GM12878 (cell line): ENCODE measurements around the gene POLDIP3. TPM values are rescaled to one million over a fixed set of nuclear protein-coding genes. Genes with fewer than 3 reads are reported as not detected.

Source experiments
- ATF2 ChIP-seq: IDR thresholded peaks from 2 replicates; pipeline ENCODE4 v1.6.1; 2012; ENCODE audit warnings: low read length, inconsistent platforms
- BCL11A ChIP-seq: IDR thresholded peaks from 2 replicates; pipeline ENCODE4 v1.6.1; 2011; ENCODE audit warnings: low read depth, low read length
- BHLHE40 ChIP-seq, 2 experiments: fragments of 450-650 bp in 1 of 2; IDR thresholded peaks; 2 replicates each; pipeline ENCODE4 v1.6.1; 2011 to 2017; ENCODE audit warnings: low read depth in 2 of 2, borderline replicate concordance in 1 of 2, improper control_type of control experiment in 1 of 2, low read length in 1 of 2, mild to moderate bottlenecking in 1 of 2
- CBX3 ChIP-seq: fragments of 200-600 bp; sonication (generic); IDR thresholded peaks from 2 replicates; pipeline ENCODE4 v1.6.1; 2016; ENCODE audit warnings: low read depth, borderline replicate concordance
- CHD4 ChIP-seq: fragments of 200-600 bp; sonication (generic); IDR thresholded peaks from 2 replicates; pipeline ENCODE4 v1.6.1; 2016; ENCODE audit warnings: mild to moderate bottlenecking
- EGR1 ChIP-seq, 2 experiments: IDR thresholded peaks; 1 replicate in 1 of 2; 2 replicates in 1 of 2; pipeline ENCODE4 v1.6.1; 2011 to 2012; ENCODE audit warnings: low read depth in 2 of 2, low read length in 2 of 2, borderline replicate concordance in 1 of 2, mild to moderate bottlenecking in 1 of 2, moderate library complexity in 1 of 2
- ELK1 ChIP-seq: IDR thresholded peaks from 2 replicates; pipeline ENCODE4 v1.6.1; 2012; ENCODE audit warnings: low read depth, low read length, improper control_type of control experiment
- JUND ChIP-seq: IDR thresholded peaks from 2 replicates; pipeline ENCODE4 v1.6.1; 2012; ENCODE audit warnings: low read depth, mild to moderate bottlenecking, low read length, improper control_type of control experiment, moderate library complexity
- MLLT1 ChIP-seq: fragments of 450-650 bp; IDR thresholded peaks from 2 replicates; pipeline ENCODE4 v1.6.1; 2016; ENCODE audit warnings: mild to moderate bottlenecking
- MTA2 ChIP-seq: fragments of 450-650 bp; IDR thresholded peaks from 2 replicates; pipeline ENCODE4 v1.6.1; 2016; ENCODE audit warnings: low read depth, mild to moderate bottlenecking, moderate library complexity
- MXI1 ChIP-seq: fragments of 150-350 bp; IDR thresholded peaks from 2 replicates; pipeline ENCODE4 v1.6.1; 2011; ENCODE audit warnings: low read depth, mild to moderate bottlenecking, inconsistent platforms, low read length, improper control_type of control experiment
- MYB ChIP-seq: fragments of 150-350 bp; IDR thresholded peaks from 2 replicates; pipeline ENCODE4 v1.6.1; 2014; ENCODE audit warnings: mild to moderate bottlenecking, low read depth, low read length, borderline replicate concordance
- NBN ChIP-seq: fragments of 450-650 bp; IDR thresholded peaks from 2 replicates; pipeline ENCODE4 v1.6.1; 2016
- NFXL1 ChIP-seq: fragments of 450-650 bp; IDR thresholded peaks from 2 replicates; pipeline ENCODE4 v1.6.1; 2017; ENCODE audit warnings: antibody characterized with exemption, mild to moderate bottlenecking, borderline replicate concordance
- NKRF ChIP-seq: fragments of 450-650 bp; conservative IDR thresholded peaks from 2 replicates; pipeline ENCODE4 v1.6.1; 2017; ENCODE audit warnings: mild to moderate bottlenecking, moderate library complexity
- RAD51 ChIP-seq: fragments of 450-650 bp; IDR thresholded peaks from 2 replicates; pipeline ENCODE4 v1.6.1; 2016; ENCODE audit warnings: moderate library complexity, mild to moderate bottlenecking, inconsistent platforms
- SRF ChIP-seq, 2 experiments: IDR thresholded peaks; 2 replicates each; pipeline ENCODE4 v1.6.1; 2011; ENCODE audit warnings: low read depth in 2 of 2, low read length in 2 of 2, mild to moderate bottlenecking in 1 of 2, moderate library complexity in 1 of 2
- STAT3 ChIP-seq: IDR thresholded peaks from 2 replicates; pipeline ENCODE4 v1.6.1; 2011; ENCODE audit warnings: low read depth, low read length, improper control_type of control experiment
- SUZ12 ChIP-seq: fragments of 200-600 bp; sonication (generic); IDR thresholded peaks from one replicate; pipeline ENCODE4 v1.6.1; 2018; ENCODE audit warnings: antibody characterized with exemption, mild to moderate bottlenecking; ENCODE audit not compliant: unreplicated experiment
- TARDBP ChIP-seq: IDR thresholded peaks from 2 replicates; pipeline ENCODE4 v1.6.1; 2016; ENCODE audit warnings: borderline replicate concordance
- ZNF24 ChIP-seq: fragments of 450-650 bp; IDR thresholded peaks from 2 replicates; pipeline ENCODE4 v1.6.1; 2017; ENCODE audit warnings: antibody characterized with exemption, mild to moderate bottlenecking
- ZSCAN29 ChIP-seq: fragments of 450-650 bp; IDR thresholded peaks from 2 replicates; pipeline ENCODE4 v1.6.1; 2017; ENCODE audit warnings: mild to moderate bottlenecking, moderate library complexity
- polyA plus RNA-seq, 11 experiments: library from polyadenylated mRNA; depleted of rRNA in 4 of 11; unstranded in 6 of 11; stranded (reverse) in 5 of 11; fragments of >200 nt; fragmentation: Nextera tagmentation in 4 of 11; fragmentation: Illumina TruSeq in 1 of 11; extraction: Ambion mirVana in 4 of 11; extraction: Trizol in 1 of 11; gene quantifications; 1 replicate in 1 of 11; 2 replicates in 10 of 11; pipeline versions ENCODE4 v1.2.1 to v1.2.3, GENCODE V29; 2011 to 2016; ENCODE audit warnings: inconsistent platforms in 2 of 11, missing spikeins in 2 of 11, low read depth in 1 of 11
- total RNA-seq, 4 experiments: library from RNA; depleted of rRNA in 3 of 4; stranded (reverse); fragments of >200 nt in 3 of 4; fragmentation: Illumina TruSeq in 1 of 4; extraction: Trizol in 1 of 4; gene quantifications; 2 replicates each; pipeline versions ENCODE4 v1.2.1 to v1.2.3, GENCODE V29; 2013 to 2021

Gene POLDIP3
- total and polyA plus RNA-seq, 10 of the 15 experiments (the other 5 are each of a cell fraction or from before 2014, with no cell fraction given), result 14.8 to 60.2 (median 49.5) TPM

- TF ChIP-seq MXI1, result peak; percentile 27; the same call in 1 of the 2 replicates
- TF ChIP-seq MTA2, result peak; percentile 69; the same call in 1 of the 2 replicates
- peak; percentile 98 for TF ChIP-seq BCL11A
- TF ChIP-seq RAD51, result 0 out of 2 replicates have a peak, but pooled peaks have one; percentile 37
- peak; percentile 91 for TF ChIP-seq MYB
- peak; percentile 68 to 93 for TF ChIP-seq EGR1 (IDR thresholded peaks at IDR 0.05; ENCODE audit: borderline replicate concordance in 1 of 2, low read depth in 2 of 2, low read length in 2 of 2)
- TF ChIP-seq ELK1, result no peak
- TF ChIP-seq CBX3, result no peak
- TF ChIP-seq BHLHE40 (IDR thresholded peaks at IDR 0.05; ENCODE audit: borderline replicate concordance in 1 of 2, low read depth in 2 of 2, low read length in 1 of 2), result peak in 1 of 2 experiments; percentile 40; a peak in 2 of 4 replicates
- TF ChIP-seq TARDBP, result peak; percentile 100
- TF ChIP-seq MLLT1, result peak; percentile 86
- TF ChIP-seq SUZ12, result no peak
- TF ChIP-seq NBN, result peak; percentile 99
- TF ChIP-seq CHD4, result no peak
- peak; percentile 96 for TF ChIP-seq ZSCAN29
- peak; percentile 76 for TF ChIP-seq ZNF24
- TF ChIP-seq ATF2, result peak; percentile 100
- TF ChIP-seq NKRF, result peak; percentile 94
- no peak for TF ChIP-seq JUND
- TF ChIP-seq STAT3, result 0 out of 2 replicates have a peak, but pooled peaks have one; percentile 27
- peak in 1 of 2 experiments; percentile 72; a peak in 1 of 4 replicates for TF ChIP-seq SRF (IDR thresholded peaks at IDR 0.05; ENCODE audit: low read depth in 2 of 2, low read length in 2 of 2)
- no peak for TF ChIP-seq NFXL1
Measured at GRCh38 chr22:42615092-42615859, 593 bp upstream of the POLDIP3 start (continued).
